T-helper 1 cell treated with Interleukin-12 subunit alpha and Interleukin-12 subunit beta and Interleukin-4 antibody, amounts not matched to agents 30 ng/mL and 1 ng/mL, for 36 hours (primary cell): ENCODE data around the gene TBC1D5. TPM values are rescaled to one million over a fixed set of nuclear protein-coding genes. Genes with fewer than 3 reads are reported as not detected.
"Not testable (repeated sequence)": the region's sequence is repeated elsewhere in the genome, so short reads cannot be mapped to it uniquely, and the experiment has no call there.

Source experiments
- intact Hi-C: fragments of 100-400 bp; cut with micrococcal nuclease; formaldehyde crosslinking; loops from one replicate; pipeline ENCODE4 v1.15.1; 2024
- total RNA-seq: library from RNA; stranded (reverse); gene quantifications from 2 replicates; pipeline ENCODE4 v1.2.3, GENCODE V29; 2022

The TBC1D5 gene
- total RNA-seq, 1 donor from 2014 or later, result 41.4 TPM

DNA sequence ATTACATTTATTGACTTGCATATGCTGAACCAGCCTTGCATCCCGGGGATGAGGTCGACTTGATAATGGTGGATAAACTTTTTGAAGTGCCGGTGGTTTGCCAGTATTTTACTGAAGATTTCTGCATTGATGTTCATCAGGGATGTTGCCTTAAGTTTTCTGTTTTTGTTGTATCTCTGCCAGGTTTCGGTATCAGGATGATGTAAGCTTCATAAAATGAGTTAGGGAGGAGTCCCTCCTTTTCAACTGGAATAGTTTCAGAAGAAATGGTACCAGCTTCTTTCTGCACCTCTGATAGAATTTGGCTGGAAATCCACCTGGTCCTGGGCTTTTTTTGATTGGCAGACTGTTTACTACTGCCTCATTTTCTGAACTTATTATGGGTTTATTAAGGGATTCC lies 250.8 kb downstream of the TBC1D5 start:
- intact Hi-C loops, result no loop called here

DNA sequence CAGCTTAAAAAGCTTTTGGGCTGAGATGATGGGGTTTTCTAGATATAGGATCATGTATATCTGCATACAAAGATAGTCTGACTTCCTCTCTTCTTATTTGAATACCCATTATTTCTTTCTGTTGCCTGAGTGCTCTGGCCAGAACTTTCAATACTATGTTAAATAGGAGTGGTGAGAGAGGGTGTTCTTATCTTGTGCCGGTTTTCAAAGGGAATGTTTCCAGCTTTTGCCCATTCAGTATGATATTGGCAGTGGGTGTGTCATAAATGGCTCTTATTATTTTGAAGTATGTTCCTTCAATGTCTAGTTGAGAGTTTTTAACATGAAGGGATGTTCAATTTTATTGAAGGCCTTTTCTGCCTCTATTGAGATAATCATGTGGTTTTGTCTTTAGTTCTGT lies 251.2 kb downstream of the TBC1D5 start:
- intact Hi-C loops, result not testable (repeated sequence)

DNA sequence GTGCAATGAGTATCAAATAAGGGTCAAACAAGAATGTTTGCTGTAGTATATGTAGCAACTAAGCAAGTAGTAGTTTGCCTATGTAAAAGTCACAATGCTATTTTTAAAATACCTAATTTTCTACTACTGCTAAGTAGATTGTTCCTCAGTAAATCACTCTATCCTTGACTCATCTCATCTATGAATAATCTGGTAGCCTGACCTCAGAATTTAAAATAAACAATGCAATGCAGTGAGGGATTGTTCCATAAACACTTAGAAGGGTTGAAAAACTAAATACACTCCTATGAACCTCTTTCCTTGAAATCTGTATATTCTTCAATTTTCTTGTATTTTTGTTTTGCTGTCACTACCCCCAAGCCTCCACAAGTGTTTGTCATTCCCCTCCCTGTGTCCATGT lies 253.3 kb downstream of the TBC1D5 start:
- intact Hi-C loops, result no loop called here

DNA sequence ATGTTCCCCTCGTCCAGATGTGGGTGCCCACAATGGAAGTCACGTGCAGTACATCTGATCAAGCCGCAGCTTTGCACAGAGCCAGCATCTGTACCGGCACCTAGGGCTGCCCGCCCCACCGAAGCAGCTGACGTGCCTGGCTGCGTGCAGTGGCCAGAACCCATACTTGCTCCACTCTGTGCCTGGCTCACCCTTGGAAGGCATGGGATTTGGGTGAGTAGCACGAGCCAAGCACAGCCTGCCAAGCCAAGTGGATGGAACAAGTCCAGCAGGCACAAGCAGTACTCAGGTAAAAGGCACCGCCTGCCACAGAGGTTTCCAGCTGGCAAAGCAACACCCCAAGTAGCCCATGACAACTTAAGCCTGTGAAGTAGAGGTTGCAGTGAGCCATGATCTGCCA lies 261.3 kb downstream of the TBC1D5 start:
- intact Hi-C loops, result no loop called here

DNA sequence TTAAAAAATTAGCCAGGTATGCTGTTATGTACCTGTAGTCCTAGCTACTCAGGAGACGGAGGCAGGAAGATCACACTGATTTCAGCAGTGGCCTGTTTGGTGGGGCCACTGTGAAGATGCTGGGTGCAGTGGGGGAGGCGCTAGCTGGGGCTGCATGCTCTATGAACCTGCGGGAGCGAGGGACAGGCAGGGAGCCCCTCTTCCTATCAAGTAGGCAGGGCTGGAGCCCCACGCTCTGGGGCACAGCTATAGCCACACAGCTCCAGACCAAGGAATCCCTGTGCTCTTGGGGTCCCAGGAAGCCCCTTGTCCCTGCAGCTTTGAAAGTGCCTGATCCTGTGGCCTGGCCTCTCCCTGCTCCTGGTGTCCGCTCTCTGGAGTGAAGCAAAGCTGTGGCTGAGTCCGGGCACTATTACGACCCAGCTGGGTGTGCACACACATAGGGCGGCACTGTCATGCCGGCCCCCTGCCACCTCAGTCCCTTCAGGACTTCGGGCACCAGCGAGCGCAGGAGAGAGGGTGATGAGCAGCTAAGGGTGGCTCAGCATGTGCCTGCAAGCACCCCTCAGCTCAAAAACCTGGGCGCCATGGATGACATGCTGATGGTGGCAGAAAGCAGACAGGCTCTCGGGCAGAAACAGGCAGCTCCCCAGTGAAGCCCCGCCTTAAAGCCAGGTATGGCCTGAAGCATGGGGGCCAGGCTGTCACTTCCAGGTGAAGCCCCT lies 262.6 kb downstream of the TBC1D5 start:
- intact Hi-C loops, result no loop called here

DNA sequence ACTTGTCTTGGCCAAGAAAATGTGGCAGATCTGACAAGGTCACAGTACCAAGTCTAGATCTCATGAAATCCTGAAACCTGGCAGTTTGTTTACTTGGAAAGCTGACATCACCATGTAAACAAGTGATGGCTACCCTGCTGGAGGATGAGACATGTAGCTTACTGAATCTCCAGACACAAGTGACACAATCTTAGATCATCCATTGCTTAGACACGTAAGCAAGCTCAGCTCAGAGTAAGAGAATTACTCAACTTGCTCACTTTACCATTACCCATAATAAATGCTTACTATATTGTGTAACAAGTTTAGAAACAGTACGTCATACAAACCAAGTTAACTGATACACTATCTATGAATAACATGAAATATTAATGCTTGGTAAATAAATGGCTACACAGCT lies 263.8 kb downstream of the TBC1D5 start:
- intact Hi-C loops, result no loop called here

- intact Hi-C loops, result no loop called here
These were observed 268.7 kb downstream of the TBC1D5 start for GRCh38 chr3:17473761-17474160.

GRCh38 chr3:17469954-17470353 lies 272.5 kb downstream of the TBC1D5 start:
- intact Hi-C loops, result no loop called here

DNA sequence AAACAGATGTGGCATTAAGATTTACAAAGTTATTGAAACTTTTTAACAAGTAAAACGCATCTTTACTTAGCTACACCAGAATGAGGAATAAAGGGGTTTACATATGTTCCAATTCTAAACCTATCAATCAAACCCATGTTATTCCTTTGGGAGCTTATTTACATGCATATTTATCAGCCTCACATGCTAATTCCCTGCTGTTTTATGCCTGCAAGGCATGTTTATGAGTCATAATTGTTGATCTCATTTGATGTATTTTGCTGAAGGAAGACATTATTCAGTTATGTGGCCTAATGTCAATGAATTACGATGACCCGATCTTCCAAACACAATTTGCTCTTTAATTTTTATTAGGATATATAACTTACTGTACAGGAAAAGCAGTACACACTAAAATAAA lies 272.9 kb downstream of the TBC1D5 start:
- intact Hi-C loops, result no loop called here

DNA sequence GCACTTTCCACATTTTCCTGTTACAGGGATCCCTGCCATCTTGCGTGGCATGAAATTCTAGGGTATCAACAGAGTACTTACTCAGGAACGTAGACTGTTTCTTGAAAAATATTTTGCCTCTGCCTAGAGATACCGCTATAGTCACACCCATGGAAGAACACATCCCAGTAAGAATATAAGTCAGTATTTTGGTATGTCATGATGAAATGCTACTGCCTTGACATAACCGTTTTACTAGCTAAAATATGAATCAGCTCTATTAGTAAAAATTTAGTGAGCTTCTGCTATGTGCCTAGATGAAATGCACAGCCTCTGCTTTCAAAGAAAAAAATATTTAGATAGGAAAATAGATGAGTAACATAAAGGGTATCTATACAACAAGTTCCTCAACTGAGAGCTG lies 276.4 kb downstream of the TBC1D5 start:
- intact Hi-C loops, result no loop called here

DNA sequence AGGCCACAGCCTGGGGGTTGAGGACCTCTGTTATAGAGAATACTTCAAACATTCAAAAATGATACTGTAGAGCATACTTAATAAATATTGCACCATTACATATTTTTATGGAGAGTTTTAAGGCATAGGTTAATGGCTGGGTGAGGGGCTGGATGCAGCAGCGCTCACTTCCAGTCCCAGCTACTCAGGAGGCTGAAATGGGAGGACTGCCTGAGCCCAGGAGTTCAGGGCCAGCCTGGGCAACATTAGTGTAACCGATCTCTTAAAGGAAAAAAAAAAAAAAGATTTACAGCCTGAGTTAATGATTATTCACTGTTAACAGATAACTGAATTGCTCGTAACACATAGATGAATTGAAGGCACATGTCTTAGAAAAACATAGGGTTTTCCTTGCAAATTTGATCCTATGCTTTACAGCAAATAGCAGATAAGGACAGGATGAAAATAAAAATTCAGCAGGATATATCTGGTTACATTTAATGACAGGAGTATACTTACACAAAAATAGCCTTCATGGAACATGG lies 282.9 kb downstream of the TBC1D5 start:
- intact Hi-C loops, result no loop called here

DNA sequence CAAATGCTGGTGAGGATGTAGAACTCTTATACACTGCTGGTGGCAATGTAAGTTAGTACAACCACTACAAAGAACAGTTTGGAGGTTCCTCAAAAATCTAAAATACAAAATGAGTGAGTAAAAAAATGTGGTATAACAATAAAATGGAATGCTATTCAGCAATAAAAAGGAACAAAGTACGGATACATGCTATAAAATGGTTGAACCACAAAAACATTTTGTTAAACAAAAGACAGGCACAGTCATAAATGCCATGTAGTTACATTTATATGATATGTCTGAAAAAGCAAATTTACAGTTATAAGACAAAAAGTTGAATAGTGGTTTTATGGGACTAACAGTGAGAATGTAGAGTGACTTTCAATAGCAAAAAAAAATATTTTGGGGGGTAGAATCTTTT lies 285.8 kb downstream of the TBC1D5 start:
- intact Hi-C loops, result no loop called here

DNA sequence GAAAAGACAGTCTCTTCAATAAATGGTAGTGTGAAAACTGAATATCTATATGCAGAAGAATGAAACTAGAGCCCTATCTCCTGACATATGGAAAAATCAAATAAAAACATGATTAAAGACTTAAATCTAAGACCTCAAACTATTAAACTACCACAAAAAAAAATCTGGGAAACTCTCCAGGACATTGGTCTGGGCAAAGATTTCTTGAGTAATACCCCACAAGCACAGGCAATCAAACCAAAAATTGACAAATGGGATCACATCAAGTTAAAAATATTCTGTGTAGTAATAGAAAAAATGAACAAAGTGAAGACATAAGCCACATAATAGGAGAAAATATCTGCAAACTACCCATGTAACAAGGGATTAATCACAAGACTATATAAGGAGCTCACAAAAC lies 286.4 kb downstream of the TBC1D5 start:
- intact Hi-C loops, result no loop called here

GRCh38 chr3:17444865-17445264 lies 297.6 kb downstream of the TBC1D5 start:
- intact Hi-C loops, result no loop called here

DNA sequence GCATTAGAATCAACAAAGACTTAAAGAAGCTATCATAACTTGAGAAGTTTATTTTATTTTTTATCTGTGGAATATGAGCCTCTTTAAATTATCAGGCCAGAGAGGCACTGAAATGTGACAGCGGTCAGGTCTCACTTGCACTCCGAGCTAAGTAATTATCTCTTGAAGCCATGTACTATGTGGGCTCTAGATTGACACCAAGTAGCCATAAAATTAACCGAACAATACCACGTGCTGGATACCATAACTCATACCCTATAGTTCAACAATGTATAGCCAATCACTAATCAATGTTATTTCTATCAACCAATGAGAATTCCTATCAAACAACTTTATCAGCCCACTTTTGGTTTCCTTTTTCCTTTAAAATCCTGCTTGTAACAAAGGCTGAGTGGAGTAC lies 299.3 kb downstream of the TBC1D5 start:
- intact Hi-C loops, result no loop called here

GRCh38 chr3:17442332-17443049 lies 299.9 kb downstream of the TBC1D5 start:
- intact Hi-C loops, result no loop called here

DNA sequence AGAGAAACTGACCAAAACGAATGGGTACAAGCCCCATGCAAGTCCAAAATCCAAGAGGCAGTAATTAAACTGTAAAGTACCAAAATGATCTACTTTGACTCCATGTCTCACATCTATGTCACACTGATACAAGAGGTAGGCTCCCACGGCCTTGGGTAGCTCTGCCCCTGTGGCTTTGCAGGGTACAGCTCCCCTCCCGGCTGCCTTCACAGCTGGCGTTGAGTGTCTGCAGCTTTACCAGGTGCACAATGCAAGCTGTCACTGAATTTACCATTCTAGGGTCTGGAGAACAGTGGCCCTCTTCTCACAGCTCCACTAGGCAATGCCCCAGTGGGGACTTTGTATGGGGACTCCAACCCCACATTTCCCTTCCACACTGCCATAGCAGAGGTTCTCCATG lies 308.6 kb downstream of the TBC1D5 start:
- intact Hi-C loops, result loop anchor here (10.0 kb wide), 1 partner anchor 911 kb away; no protein-coding TSS in a partner anchor

- intact Hi-C loops, result loop anchor here (10.0 kb wide), 1 partner anchor 913 kb away; no protein-coding TSS in a partner anchor
These were observed 310.2 kb downstream of the TBC1D5 start for GRCh38 chr3:17432236-17432635.

GRCh38 chr3:17431484-17432045 lies 310.9 kb downstream of the TBC1D5 start:
- intact Hi-C loops, result loop anchor here (1.0 to 10.0 kb wide), 4 partner anchors 255 to 1557 kb away; no protein-coding TSS in a partner anchor

DNA sequence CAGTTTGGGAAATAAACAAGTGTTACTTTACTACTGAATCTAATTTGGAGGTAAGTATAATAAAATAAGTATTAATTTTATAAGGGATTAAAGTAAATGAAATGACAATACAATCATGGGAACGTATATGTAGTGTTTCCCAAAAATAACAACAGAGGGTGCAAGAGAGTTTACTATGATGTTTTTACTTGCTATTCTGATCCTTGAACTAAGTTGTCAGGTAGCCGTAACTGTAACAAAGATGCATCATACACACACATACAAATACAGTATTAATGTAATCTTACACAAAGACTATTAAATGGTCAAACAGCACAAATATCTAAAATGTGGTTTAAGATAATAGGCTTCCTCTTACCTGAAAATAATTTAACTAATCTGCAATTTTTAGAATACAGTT lies 311.4 kb downstream of the TBC1D5 start:
- intact Hi-C loops, result loop anchor here (1.0 to 10.0 kb wide), 4 partner anchors 256 to 1558 kb away; no protein-coding TSS in a partner anchor

DNA sequence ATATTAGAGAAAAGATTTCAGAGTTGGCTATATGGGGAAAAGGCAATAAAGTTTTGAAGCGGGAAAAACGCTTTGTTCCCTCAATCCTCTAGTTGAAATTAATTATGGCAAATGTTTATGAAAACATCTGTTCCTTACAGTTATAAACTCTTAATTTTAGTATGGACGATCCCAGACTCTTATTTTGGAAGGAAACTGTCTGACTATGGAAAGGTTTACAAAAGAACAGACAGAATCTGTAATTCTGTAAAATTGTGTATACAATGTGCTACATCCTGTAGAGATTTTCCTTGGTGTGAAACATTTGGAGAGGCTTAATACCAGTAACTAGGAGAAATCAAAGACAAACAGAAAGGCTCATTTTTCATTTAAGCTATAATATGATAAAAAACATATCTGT lies 311.8 kb downstream of the TBC1D5 start:
- intact Hi-C loops, result loop anchor here (2.0 to 10.0 kb wide), 3 partner anchors 256 to 1558 kb away; no protein-coding TSS in a partner anchor
